ENCODE measurements around the gene USP6NL. TPM values are rescaled to one million over a fixed set of nuclear protein-coding genes. Genes with fewer than 3 reads are reported as not detected.

Gene USP6NL
- polyA plus RNA-seq, 1 of the 3 experiments (the other 2 are of a cell fraction) = 8.9 TPM

DNA sequence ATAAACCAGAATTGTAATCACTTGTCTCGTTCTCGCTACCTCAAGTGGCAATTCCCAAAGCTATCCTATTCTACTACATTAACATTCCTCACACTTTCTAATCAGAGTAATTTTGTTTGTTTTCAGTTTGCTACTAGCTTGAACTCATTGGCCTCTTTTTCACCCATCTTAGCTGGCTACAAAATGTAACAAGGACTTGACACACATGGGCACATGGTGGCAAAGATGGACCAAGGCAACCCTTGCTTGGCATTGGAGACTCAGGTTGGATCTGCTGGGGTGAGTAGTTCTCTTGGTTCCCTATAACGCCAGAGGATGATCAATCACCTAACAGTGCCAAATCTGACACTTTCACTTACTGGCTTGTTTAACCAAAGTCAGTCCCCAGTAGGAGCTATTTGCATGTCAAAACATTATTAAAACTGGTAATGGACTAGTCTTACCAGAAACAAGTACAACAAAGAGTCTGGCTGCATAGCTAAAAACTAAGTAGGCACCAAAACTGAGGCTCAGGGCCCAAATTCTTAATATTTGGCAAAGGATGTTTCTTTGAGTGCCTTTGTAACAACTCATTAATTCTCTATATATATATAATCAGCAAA, 1.9 kb downstream of the USP6NL start:
- DNase-seq = no peak
- H3K27me3 ChIP-seq (ENCODE audit: insufficient read depth) = no peaks in the 10 kb centered on the region
- POLR2A ChIA-PET = no interaction called here
- no peak for TF ChIP-seq GABPA (IDR thresholded peaks at IDR 0.05; ENCODE audit: low read depth)
- TF ChIP-seq RFX5 (IDR thresholded peaks at IDR 0.05; ENCODE audit: low read length) = no peak
- no peak for TF ChIP-seq YY1 (IDR thresholded peaks at IDR 0.05; ENCODE audit: low read depth)
- TF ChIP-seq FOXM1 (IDR thresholded peaks at IDR 0.05; ENCODE audit: low read depth) = no peak
- no peak for TF ChIP-seq RXRA (IDR thresholded peaks at IDR 0.05; ENCODE audit: borderline replicate concordance, low read depth)
- no peak for TF ChIP-seq SIN3A (IDR thresholded peaks at IDR 0.05; ENCODE audit: borderline replicate concordance, low read depth, low read length)
- TF ChIP-seq ZBTB33 (IDR thresholded peaks at IDR 0.05; ENCODE audit: borderline replicate concordance, low read depth) = no peak
- no peak for TF ChIP-seq MEF2A (IDR thresholded peaks at IDR 0.05; ENCODE audit: borderline replicate concordance, low read depth)
- no peak for TF ChIP-seq EZH2phosphoT487 (IDR thresholded peaks at IDR 0.05; ENCODE audit: borderline replicate concordance, low read depth)
- no peak for TF ChIP-seq TEAD4 (IDR thresholded peaks at IDR 0.05; ENCODE audit: borderline replicate concordance, insufficient read depth)
- TF ChIP-seq, protein P1, sequence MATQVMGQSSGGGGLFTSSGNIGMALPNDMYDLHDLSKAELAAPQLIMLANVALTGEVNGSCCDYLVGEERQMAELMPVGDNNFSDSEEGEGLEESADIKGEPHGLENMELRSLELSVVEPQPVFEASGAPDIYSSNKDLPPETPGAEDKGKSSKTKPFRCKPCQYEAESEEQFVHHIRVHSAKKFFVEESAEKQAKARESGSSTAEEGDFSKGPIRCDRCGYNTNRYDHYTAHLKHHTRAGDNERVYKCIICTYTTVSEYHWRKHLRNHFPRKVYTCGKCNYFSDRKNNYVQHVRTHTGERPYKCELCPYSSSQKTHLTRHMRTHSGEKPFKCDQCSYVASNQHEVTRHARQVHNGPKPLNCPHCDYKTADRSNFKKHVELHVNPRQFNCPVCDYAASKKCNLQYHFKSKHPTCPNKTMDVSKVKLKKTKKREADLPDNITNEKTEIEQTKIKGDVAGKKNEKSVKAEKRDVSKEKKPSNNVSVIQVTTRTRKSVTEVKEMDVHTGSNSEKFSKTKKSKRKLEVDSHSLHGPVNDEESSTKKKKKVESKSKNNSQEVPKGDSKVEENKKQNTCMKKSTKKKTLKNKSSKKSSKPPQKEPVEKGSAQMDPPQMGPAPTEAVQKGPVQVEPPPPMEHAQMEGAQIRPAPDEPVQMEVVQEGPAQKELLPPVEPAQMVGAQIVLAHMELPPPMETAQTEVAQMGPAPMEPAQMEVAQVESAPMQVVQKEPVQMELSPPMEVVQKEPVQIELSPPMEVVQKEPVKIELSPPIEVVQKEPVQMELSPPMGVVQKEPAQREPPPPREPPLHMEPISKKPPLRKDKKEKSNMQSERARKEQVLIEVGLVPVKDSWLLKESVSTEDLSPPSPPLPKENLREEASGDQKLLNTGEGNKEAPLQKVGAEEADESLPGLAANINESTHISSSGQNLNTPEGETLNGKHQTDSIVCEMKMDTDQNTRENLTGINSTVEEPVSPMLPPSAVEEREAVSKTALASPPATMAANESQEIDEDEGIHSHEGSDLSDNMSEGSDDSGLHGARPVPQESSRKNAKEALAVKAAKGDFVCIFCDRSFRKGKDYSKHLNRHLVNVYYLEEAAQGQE (IDR thresholded peaks at IDR 0.05; ENCODE audit: low read depth, low read length) = no peak
- TF ChIP-seq FOSL2 (IDR thresholded peaks at IDR 0.05; ENCODE audit: borderline replicate concordance, low read depth) = no peak
- no peak for TF ChIP-seq PBX3 (IDR thresholded peaks at IDR 0.05)
- TF ChIP-seq TAF1 (IDR thresholded peaks at IDR 0.05; ENCODE audit: borderline replicate concordance, low read depth, low read length) = no peak
- TF ChIP-seq TCF12 (IDR thresholded peaks at IDR 0.05) = no peak
- no peak for TF ChIP-seq SMC3 (IDR thresholded peaks at IDR 0.05; ENCODE audit: low read depth, low read length)
- 95% methylated on average over 3 of the region's 3 CpGs for WGBS (ENCODE audit: low lambda C conversion rate)
- no peaks in the 10 kb centered on the region for H3K36me3 ChIP-seq (replicated peaks in 1 of 2; ENCODE audit: control insufficient read depth in 1 of 2, insufficient read depth in 2 of 2, low read length in 1 of 2)
- H2AFZ ChIP-seq (ENCODE audit: low read depth) = no peak overlapping the region
- peaks cover 58% of the 10 kb centered on the region for H3K79me2 ChIP-seq (ENCODE audit: insufficient read depth)
- no peak overlapping the region for H3K27ac ChIP-seq (ENCODE audit: low read depth in 2 of 2, low read length in 1 of 2)
- H3K9me3 ChIP-seq = peaks cover 11% of the 10 kb centered on the region; the same call in 1 of the 2 replicates
- H3K4me3 ChIP-seq (ENCODE audit: low read depth in 2 of 2, low read length in 1 of 2) = peak overlapping the region in 1 of 2 experiments; percentile 87; a peak in 2 of 4 replicates
- CTCF ChIA-PET = interaction anchor here (1.5 to 2.5 kb wide), 2 partner anchors 15 to 148 kb away, joined by 5 to 10 read pairs; no protein-coding TSS in a partner anchor
- H3K4me1 ChIP-seq (ENCODE audit: control insufficient read depth in 1 of 2, insufficient read depth in 2 of 2, low read depth in 1 of 2, low read length in 1 of 2) = peaks cover 10 to 11% of the 10 kb centered on the region in 2 experiments
- H3K9ac ChIP-seq = peak overlapping the region; percentile 84; the same call in 1 of the 2 replicates
- H3K4me2 ChIP-seq = peak overlapping the region; percentile 81
- no peaks in the 10 kb centered on the region for H3K9me2 ChIP-seq
- peaks cover 19% of the 10 kb centered on the region for H4K20me1 ChIP-seq (ENCODE audit: insufficient read depth)
- peaks cover 7% of the 10 kb centered on the region for H3F3A ChIP-seq (replicated peaks; ENCODE audit: insufficient read depth)
